Stomach (tissue), 9 donors: Measurements from ENCODE around the gene RANBP17. TPM values are rescaled to one million over a fixed set of nuclear protein-coding genes. Genes with fewer than 3 reads are reported as not detected.

Source experiments
- DNase-seq, 2 donors: peaks; one replicate each; pipeline versions ENCODE4 v3.0.0 to v3.0.0-alpha.2; 2013 to 2019
- H3K27ac ChIP-seq, 5 donors: fragments of 200-600 bp in 4 of 5; sonication (generic) in 4 of 5; one replicate each; pipeline ENCODE4 v1.5.1; 2013 to 2019; ENCODE audit warnings: mild to moderate bottlenecking in 1 of 5, moderate library complexity in 1 of 5
- H3K27me3 ChIP-seq, 3 donors: fragments of 200-600 bp; sonication (generic); one replicate each; pipeline ENCODE4 v1.5.1; 2017 to 2019; ENCODE audit warnings: mixed run types in 1 of 3
- H3K36me3 ChIP-seq, 4 donors: fragments of 200-600 bp; sonication (generic); 1 replicate in 3 of 4; 2 replicates in 1 of 4; pipeline ENCODE4 v1.5.1; 2016 to 2019
- H3K4me1 ChIP-seq, 4 donors: fragments of 200-600 bp; sonication (generic); one replicate each; pipeline ENCODE4 v1.5.1; 2016 to 2019
- H3K4me3 ChIP-seq, 4 donors: fragments of 200-600 bp; sonication (generic) in 3 of 4; one replicate each; pipeline ENCODE4 v1.5.1; 2016 to 2019; ENCODE audit warnings: mild to moderate bottlenecking in 1 of 4
- H3K9me3 ChIP-seq, 4 donors: fragments of 200-600 bp; sonication (generic); one replicate each; pipeline ENCODE4 v1.5.1; 2016 to 2019
- CTCF ChIP-seq, 7 experiments: fragments of 450-650 bp in 4 of 7; fragments of 200-600 bp in 3 of 7; sonication (generic) in 3 of 7; IDR thresholded peaks; one replicate each; pipeline ENCODE4 v1.5.1; 2016 to 2019; ENCODE audit warnings: antibody characterized with exemption in 7 of 7, control low read depth in 2 of 7, mild to moderate bottlenecking in 1 of 7
- EP300 ChIP-seq: sonication (generic); formaldehyde crosslinking; IDR thresholded peaks from one replicate; pipeline ENCODE4 v1.6.1; 2017; ENCODE audit warnings: antibody characterized with exemption
- POLR2A ChIP-seq, 4 donors: fragments of 450-650 bp; IDR thresholded peaks; one replicate each; pipeline ENCODE4 v1.6.1; 2016; ENCODE audit warnings: antibody characterized with exemption in 4 of 4, control low read depth in 2 of 4, mild to moderate bottlenecking in 1 of 4, moderate library complexity in 1 of 4
- POLR2AphosphoS5 ChIP-seq, 3 donors: sonication (generic); formaldehyde crosslinking; IDR thresholded peaks; one replicate each; pipeline ENCODE4 v1.6.1; 2016; ENCODE audit warnings: antibody characterized with exemption in 3 of 3
- WGBS, 5 donors: extraction: QIAGEN DNeasy Blood & Tissue Kit in 3 of 5; methylation state at CpG; one replicate each; pipeline versions ENCODE4 v1.1.5 to v1.1.7; 2013 to 2018; 5-methylcytosine and 5-hydroxymethylcytosine counted together
- intact Hi-C: fragments of 100-400 bp; cut with DNase I; formaldehyde crosslinking; loops from one replicate; pipeline ENCODE4 v1.15.1; 2023; ENCODE audit warnings: low total_unique reads
- polyA plus RNA-seq, 3 donors: library from polyadenylated mRNA; stranded (reverse); fragments of 200-250 nt; gene quantifications; one replicate each; pipeline ENCODE4 v1.2.3, GENCODE V29; 2013
- total RNA-seq, 5 donors: library from RNA; depleted of rRNA; stranded (reverse); fragments of >200 nt; gene quantifications; one replicate each; pipeline versions ENCODE4 v1.1.0 to v1.2.3, GENCODE V29; 2014 to 2016
- donor health status: healthy with polysubstance abuse.
- donor health status: Bipolar disorder and iron deficiency.
- donor health status: healthy.

The RANBP17 gene
- total and polyA plus RNA-seq, 8 donors: 1.4 to 75.6 (median 10.5) TPM

- Histone ChIP-seq H3K9me3 (no peaks in the 10 kb centered on the region), H3K27me3 (no peaks in the 10 kb centered on the region), H3K4me1 (no peaks in the 10 kb centered on the region), H3K4me3 (no peak overlapping the region), H3K36me3 (no peaks in the 10 kb centered on the region), H3K27ac (no peak overlapping the region)
- TF ChIP-seq POLR2A (IDR thresholded peaks at IDR 0.05) (no peak), POLR2AphosphoS5 (IDR thresholded peaks at IDR 0.05) (no peak), CTCF (IDR thresholded peaks at IDR 0.05) (no peak), EP300 (no peak)
- WGBS, 5 donors: 84 to 95% (median 90%) methylated on average over 4 of the region's 4 CpGs
- no peak for DNase-seq
- intact Hi-C loops: no loop called here
These were observed 400.1 kb downstream of the RANBP17 start for GRCh38 chr5:171261904-171262303.

- Histone ChIP-seq H3K27me3 (no peaks in the 10 kb centered on the region), H3K36me3 (no peaks in the 10 kb centered on the region), H3K27ac (no peak overlapping the region), H3K4me1 (no peaks in the 10 kb centered on the region), H3K9me3 (no peaks in the 10 kb centered on the region), H3K4me3 (no peak overlapping the region)
- TF ChIP-seq POLR2A (IDR thresholded peaks at IDR 0.05) (no peak), CTCF (IDR thresholded peaks at IDR 0.05) (no peak), EP300 (no peak), POLR2AphosphoS5 (IDR thresholded peaks at IDR 0.05) (no peak)
- intact Hi-C loops: no loop called here
- no peak for DNase-seq
These were observed 401.4 kb downstream of the RANBP17 start for GRCh38 chr5:171263181-171263580.

DNA sequence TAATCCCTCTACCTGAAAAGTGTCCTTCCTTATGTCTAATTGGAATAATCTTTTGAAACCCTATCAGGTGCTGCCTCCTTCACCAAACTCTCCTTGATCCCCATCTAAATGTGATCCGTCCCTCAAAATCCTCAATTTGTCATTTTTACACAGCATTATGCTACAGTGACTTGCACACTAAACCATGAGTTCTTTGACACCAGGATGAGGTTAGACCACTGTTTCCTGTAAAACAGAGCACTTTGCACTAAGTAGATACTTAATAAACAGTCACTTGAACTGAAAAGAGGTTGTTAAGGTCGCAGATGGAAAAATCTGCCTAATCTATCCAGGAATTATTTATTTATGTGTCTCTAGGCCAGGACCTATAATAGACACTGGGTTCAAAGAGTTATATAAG is 403.0 kb downstream of the RANBP17 start:
- DNase-seq: no peak
- intact Hi-C loops: no loop called here
- Histone ChIP-seq H3K27me3 (no peaks in the 10 kb centered on the region), H3K36me3 (no peaks in the 10 kb centered on the region), H3K27ac (no peak overlapping the region), H3K4me1 (no peaks in the 10 kb centered on the region), H3K4me3 (no peak overlapping the region), H3K9me3 (no peaks in the 10 kb centered on the region)
- WGBS, 5 donors: 82 to 91% (median 85%) methylated on average over 2 of the region's 2 CpGs
- no peak for TF ChIP-seq EP300
- no peak for TF ChIP-seq POLR2AphosphoS5 (IDR thresholded peaks at IDR 0.05)
- no peak for TF ChIP-seq POLR2A (IDR thresholded peaks at IDR 0.05)
- TF ChIP-seq CTCF (IDR thresholded peaks at IDR 0.05): no peak

GRCh38 chr5:171268700-171269620 is 407.1 kb downstream of the RANBP17 start:
- H3K36me3 ChIP-seq: no peaks in the 10 kb centered on the region

More at GRCh38 chr5:171268700-171269620, 407.1 kb downstream of the RANBP17 start:
- intact Hi-C loops: no loop called here
- Histone ChIP-seq H3K4me3 (no peak overlapping the region), H3K9me3 (no peaks in the 10 kb centered on the region), H3K27me3 (no peaks in the 10 kb centered on the region), H3K27ac (no peak overlapping the region), H3K4me1 (no peaks in the 10 kb centered on the region)
- TF ChIP-seq POLR2AphosphoS5 (IDR thresholded peaks at IDR 0.05) (no peak), EP300 (no peak), CTCF (IDR thresholded peaks at IDR 0.05) (no peak), POLR2A (IDR thresholded peaks at IDR 0.05) (no peak)
- DNase-seq: no peak
- 80 to 88% (median 84%) methylated on average over 7 of the region's 7 CpGs for WGBS, 5 donors
